ENCODE results near the gene HORMAD2.

DNA sequence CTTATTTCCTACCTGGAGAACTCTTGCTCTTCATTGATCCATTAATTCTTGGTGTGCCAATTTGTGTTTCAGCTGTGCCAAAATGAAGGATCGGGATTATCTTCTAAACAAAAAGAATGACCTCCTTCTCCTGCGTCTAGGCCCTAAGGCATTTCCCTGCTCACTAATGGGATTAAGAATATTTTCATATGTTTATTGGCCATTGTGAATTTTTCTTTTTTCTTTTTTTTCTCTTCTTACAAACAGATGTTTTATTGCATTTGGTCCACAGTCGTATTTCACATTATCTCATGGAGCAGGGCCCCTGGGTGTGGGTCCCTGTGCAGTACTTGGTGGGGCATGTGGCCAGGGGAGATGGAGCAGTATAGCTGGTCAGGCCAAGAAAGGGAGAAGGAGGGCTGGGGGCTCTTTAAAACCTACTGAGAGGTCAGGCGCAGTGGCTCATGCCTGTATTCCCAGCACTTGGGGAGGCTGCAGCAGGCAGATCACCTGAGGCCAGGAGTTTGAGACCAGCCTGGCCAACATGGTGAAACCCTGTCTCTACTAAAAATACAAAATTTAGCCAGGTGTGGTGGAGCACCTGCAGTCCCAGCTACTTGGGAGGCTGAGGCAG, 35.3 kb upstream of the HORMAD2 start:
- TF ChIP-seq, protein P1, sequence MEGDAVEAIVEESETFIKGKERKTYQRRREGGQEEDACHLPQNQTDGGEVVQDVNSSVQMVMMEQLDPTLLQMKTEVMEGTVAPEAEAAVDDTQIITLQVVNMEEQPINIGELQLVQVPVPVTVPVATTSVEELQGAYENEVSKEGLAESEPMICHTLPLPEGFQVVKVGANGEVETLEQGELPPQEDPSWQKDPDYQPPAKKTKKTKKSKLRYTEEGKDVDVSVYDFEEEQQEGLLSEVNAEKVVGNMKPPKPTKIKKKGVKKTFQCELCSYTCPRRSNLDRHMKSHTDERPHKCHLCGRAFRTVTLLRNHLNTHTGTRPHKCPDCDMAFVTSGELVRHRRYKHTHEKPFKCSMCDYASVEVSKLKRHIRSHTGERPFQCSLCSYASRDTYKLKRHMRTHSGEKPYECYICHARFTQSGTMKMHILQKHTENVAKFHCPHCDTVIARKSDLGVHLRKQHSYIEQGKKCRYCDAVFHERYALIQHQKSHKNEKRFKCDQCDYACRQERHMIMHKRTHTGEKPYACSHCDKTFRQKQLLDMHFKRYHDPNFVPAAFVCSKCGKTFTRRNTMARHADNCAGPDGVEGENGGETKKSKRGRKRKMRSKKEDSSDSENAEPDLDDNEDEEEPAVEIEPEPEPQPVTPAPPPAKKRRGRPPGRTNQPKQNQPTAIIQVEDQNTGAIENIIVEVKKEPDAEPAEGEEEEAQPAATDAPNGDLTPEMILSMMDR (IDR thresholded peaks at IDR 0.05): no peak
- no peak for TF ChIP-seq POLR2A (IDR thresholded peaks at IDR 0.05)

Measured in thyroid gland (tissue), 4 donors.